IMR-90 (cell line): Measurements from ENCODE around the gene HERC4. TPM values are rescaled to one million over a fixed set of nuclear protein-coding genes. Genes with fewer than 3 reads are reported as not detected.

Experiments used
- ATAC-seq: fragments of 200-7000 bp; cut with Tn5 transposase; 2 replicates; pipeline ENCODE4 v1.9.1; 2020; ENCODE audit warnings: low read depth, mild to moderate bottlenecking, moderate library complexity
- BruUV-seq: library from RNA; stranded (reverse); fragments of 400-500 nt; replicated peaks from 2 replicates; lab custom pipeline; 2021; lab: Mats Ljungman, UMichigan
- CTCF ChIA-PET: fragments of 300-600 bp; formaldehyde crosslinking; extraction: SDS; loops from one replicate; lab custom pipeline; 2021; ENCODE audit warnings: antibody characterized with exemption; lab: Yijun Ruan, JAX
- POLR2A ChIA-PET: fragments of 300-600 bp; sonication (Branson Sonifier 250); formaldehyde crosslinking; loops from one replicate; lab custom pipeline; 2022; ENCODE audit warnings: antibody characterized with exemption; ENCODE audit not compliant: unreplicated experiment; lab: Charles Lee
- DNase-seq: peaks from one replicate; pipeline ENCODE4 v3.0.0; 2013
- H2AFZ ChIP-seq: replicated peaks from 2 replicates; pipeline ENCODE3; 2013; ENCODE audit warnings: low read length, mild to moderate bottlenecking; ENCODE audit not compliant: poor library complexity
- H2AK5ac ChIP-seq: 2 replicates; pipeline ENCODE4 v1.6.1; 2013; ENCODE audit warnings: low read depth, low read length, inconsistent platforms
- H2AK9ac ChIP-seq: replicated peaks from 2 replicates; pipeline ENCODE3; 2013; ENCODE audit warnings: mild to moderate bottlenecking, low read depth, low read length, moderate library complexity; ENCODE audit not compliant: poor library complexity
- H2BK120ac ChIP-seq: 2 replicates; pipeline ENCODE4 v1.6.1; 2013; ENCODE audit warnings: low read depth, low read length, inconsistent platforms
- H2BK15ac ChIP-seq: 3 replicates; pipeline ENCODE4 v1.6.1; 2013; ENCODE audit warnings: low read depth, low read length, inconsistent platforms
- H2BK20ac ChIP-seq: 2 replicates; pipeline ENCODE4 v1.6.1; 2013; ENCODE audit warnings: low read depth, mild to moderate bottlenecking, inconsistent platforms, low read length, moderate library complexity
- H2BK5ac ChIP-seq: 2 replicates; pipeline ENCODE4 v1.6.1; 2013; ENCODE audit warnings: mild to moderate bottlenecking, low read depth, low read length, inconsistent platforms; ENCODE audit not compliant: poor library complexity, severe bottlenecking
- H3K14ac ChIP-seq: replicated peaks from 2 replicates; pipeline ENCODE4 v1.6.1; 2013; ENCODE audit warnings: low read depth, low read length, inconsistent platforms
- H3K18ac ChIP-seq: 2 replicates; pipeline ENCODE4 v1.6.1; 2013; ENCODE audit warnings: low read depth, low read length, control low read depth
- H3K23ac ChIP-seq: 2 replicates; pipeline ENCODE4 v1.6.1; 2013; ENCODE audit warnings: low read depth, low read length, inconsistent platforms
- H3K27ac ChIP-seq: 2 replicates; pipeline ENCODE4 v1.5.1; 2013; ENCODE audit warnings: mild to moderate bottlenecking, control low read depth, low read length; ENCODE audit not compliant: insufficient read depth
- H3K27me3 ChIP-seq: 2 replicates; pipeline ENCODE4 v1.6.1; 2013; ENCODE audit warnings: low read length; ENCODE audit not compliant: control insufficient read depth, insufficient read depth
- H3K36me3 ChIP-seq: 2 replicates; pipeline ENCODE4 v1.6.1; 2013; ENCODE audit warnings: low read length, mixed read lengths; ENCODE audit not compliant: control insufficient read depth, insufficient read depth
- H3K4ac ChIP-seq: 2 replicates; pipeline ENCODE4 v1.6.1; 2013; ENCODE audit warnings: low read depth, low read length, inconsistent platforms
- H3K4me1 ChIP-seq: 2 replicates; pipeline ENCODE4 v1.6.1; 2013; ENCODE audit warnings: low read length, mixed read lengths; ENCODE audit not compliant: control insufficient read depth, insufficient read depth
- H3K4me2 ChIP-seq: 2 replicates; pipeline ENCODE4 v1.6.1; 2013; ENCODE audit warnings: low read depth, mild to moderate bottlenecking, control low read depth, low read length, moderate library complexity
- H3K4me3 ChIP-seq: 2 replicates; pipeline ENCODE4 v1.5.1; 2013; ENCODE audit warnings: low read depth, mild to moderate bottlenecking, control low read depth, low read length, moderate library complexity; ENCODE audit not compliant: insufficient read depth
- H3K56ac ChIP-seq: 2 replicates; pipeline ENCODE4 v1.6.1; 2013; ENCODE audit warnings: low read length, inconsistent platforms; ENCODE audit not compliant: insufficient read depth; ENCODE audit errors: extremely low read depth
- H3K79me1 ChIP-seq, 2 experiments: 2 replicates each; pipeline ENCODE4 v1.6.1; 2013; ENCODE audit warnings: low read length in 2 of 2, inconsistent platforms in 1 of 2, low read depth in 1 of 2
- H3K9ac ChIP-seq: 2 replicates; pipeline ENCODE4 v1.6.1; 2013; ENCODE audit warnings: low read depth, low read length, control low read depth
- H3K9me1 ChIP-seq: 2 replicates; pipeline ENCODE4 v1.6.1; 2013; ENCODE audit warnings: low read length, inconsistent platforms; ENCODE audit not compliant: insufficient read depth
- H3K9me3 ChIP-seq: 2 replicates; pipeline ENCODE4 v1.6.1; 2013; ENCODE audit warnings: low read length; ENCODE audit not compliant: control insufficient read depth, insufficient read depth
- H4K20me1 ChIP-seq: 2 replicates; pipeline ENCODE4 v1.6.1; 2013; ENCODE audit warnings: low read length, inconsistent platforms; ENCODE audit not compliant: insufficient read depth
- H4K5ac ChIP-seq: 2 replicates; pipeline ENCODE4 v1.6.1; 2013; ENCODE audit warnings: mild to moderate bottlenecking, low read depth, low read length, control low read depth
- H4K8ac ChIP-seq, 2 experiments: 2 replicates each; pipeline ENCODE4 v1.6.1; 2013; ENCODE audit warnings: low read depth in 2 of 2, low read length in 2 of 2, control low read depth in 1 of 2, inconsistent platforms in 1 of 2
- H4K91ac ChIP-seq: 2 replicates; pipeline ENCODE4 v1.6.1; 2013; ENCODE audit warnings: low read depth, low read length, inconsistent platforms; ENCODE audit not compliant: insufficient read depth
- MAFK ChIP-seq: IDR thresholded peaks from 2 replicates; pipeline ENCODE4 v1.6.1; 2012; ENCODE audit warnings: low read depth, low read length, improper control_type of control experiment
- MAZ ChIP-seq: IDR thresholded peaks from 2 replicates; pipeline ENCODE4 v1.6.1; 2012; ENCODE audit warnings: low read depth, mild to moderate bottlenecking, low read length, improper control_type of control experiment, moderate library complexity, borderline replicate concordance
- dilution Hi-C: fragments of 300-500 bp; cut with HindIII; formaldehyde crosslinking; loops from one replicate; pipeline ENCODE4 v1.14.3; 2018; ENCODE audit warnings: low sequenced_read_pairs; ENCODE audit not compliant: unreplicated experiment
- in situ Hi-C: fragments of 300-500 bp; cut with MboI; formaldehyde crosslinking; loops from 3 replicates; pipeline ENCODE4 v1.14.3; 2019; ENCODE audit warnings: low sequenced_read_pairs, inconsistent platforms, mixed read lengths
- intact Hi-C: fragments of 100-400 bp; cut with micrococcal nuclease; formaldehyde crosslinking; loops from 2 replicates; pipeline ENCODE4 v1.10.0; 2022
- polyA plus RNA-seq, 3 experiments: library from polyadenylated mRNA; depleted of rRNA; stranded (reverse); fragments of >200 nt; gene quantifications; 2 replicates each; pipeline ENCODE4 v1.2.3, GENCODE V29; 2012; ENCODE audit warnings: low replicate concordance in 1 of 3
- total RNA-seq: library from RNA; depleted of rRNA; stranded (reverse); fragments of >200 nt; gene quantifications from 2 replicates; pipeline ENCODE4 v1.2.3, GENCODE V29; 2012

HERC4 gene
- total and polyA plus RNA-seq, 2 of the 4 experiments (the other 2 are of a cell fraction): 66.6 to 92.8 TPM

DNA sequence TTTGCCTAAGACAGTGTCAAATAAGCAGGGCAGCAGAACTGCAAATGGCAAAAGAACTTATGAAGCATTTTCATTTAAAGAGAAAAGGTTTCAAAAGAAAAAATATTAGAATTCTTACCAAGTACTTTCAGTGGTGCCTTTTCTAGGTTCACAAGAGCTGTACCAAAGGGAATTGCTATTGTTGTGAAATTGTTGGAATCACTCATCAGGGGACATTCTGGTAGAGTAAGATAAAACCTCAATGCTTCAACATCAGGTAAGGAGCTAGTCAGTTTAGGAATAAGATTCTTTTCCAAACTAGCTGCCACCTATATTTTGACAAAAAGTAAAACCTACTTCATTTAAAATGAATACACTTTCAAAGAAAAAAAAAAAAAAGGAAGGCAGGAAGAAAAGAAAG lies 85.0 kb downstream of the HERC4 start:
- Histone ChIP-seq H3K4me2 (no peak overlapping the region), H3K27ac (no peak overlapping the region), H3K18ac (no peak overlapping the region), H4K91ac (no peak overlapping the region), H2BK15ac (no peak overlapping the region), H4K5ac (no peak overlapping the region), H3K56ac (no peak overlapping the region), H3K9me3 (no peaks in the 10 kb centered on the region), H3K36me3 (peaks cover 28% of the 10 kb centered on the region), H2AFZ (no peak overlapping the region), H2BK120ac (no peak overlapping the region), H2AK9ac (no peak overlapping the region), H3K9me1 (peaks cover 4% of the 10 kb centered on the region; the same call in 1 of the 2 replicates), H3K14ac (no peak overlapping the region), H2BK5ac (no peak overlapping the region), H4K20me1 (no peaks in the 10 kb centered on the region), H3K79me1 (peaks cover 3 to 19% of the 10 kb centered on the region in 2 experiments; a peak in 3 of 4 replicates), H3K23ac (no peak overlapping the region), H4K8ac (no peak overlapping the region), H3K4me1 (no peaks in the 10 kb centered on the region), H3K9ac (no peak overlapping the region), H2BK20ac (no peak overlapping the region), H3K27me3 (no peaks in the 10 kb centered on the region), H3K4ac (no peak overlapping the region), H2AK5ac (no peak overlapping the region), H3K4me3 (no peak overlapping the region)
- ChIA-PET POLR2A (no interaction called here), CTCF (no interaction called here)
- no peak for DNase-seq
- intact Hi-C loops (no loop called here), dilution Hi-C loops (no loop called here), in situ Hi-C loops (no loop called here)
- TF ChIP-seq MAFK: no peak
- no peak for TF ChIP-seq MAZ
- BruUV-seq: no TSS peak
- ATAC-seq: no peak
